Natural killer cell treated with Interleukin-12 subunit alpha and Interleukin-12 subunit beta and Interleukin-15 and Interleukin-18, amount 100 ng/mL, for 72 hours (primary cell): ENCODE measurements around the gene PRKCZ. TPM values are rescaled to one million over a fixed set of nuclear protein-coding genes. Genes with fewer than 3 reads are reported as not detected.

Experiments used
- ATAC-seq, 2 donors: fragments of 150-1000 bp; cut with Tn5 transposase in 1 of 2; sonication (Bioruptor Pico), chemical (Tn5 transposase) in 1 of 2; 2 replicates each; pipeline ENCODE4 v1.10.0; 2021
- DNase-seq: peaks from one replicate; pipeline ENCODE4 v3.0.0; 2022; ENCODE audit warnings: low spot score
- H3K27ac Mint-ChIP-seq, 2 donors: 1 replicate in 1 of 2; 2 replicates in 1 of 2; pipeline ENCODE4 v1.8.0; 2022; ENCODE audit warnings: mixed read lengths in 2 of 2, mild to moderate bottlenecking in 1 of 2, moderate library complexity in 1 of 2
- H3K27me3 Mint-ChIP-seq, 2 donors: 1 replicate in 1 of 2; 2 replicates in 1 of 2; pipeline ENCODE4 v1.8.0; 2022; ENCODE audit warnings: mixed read lengths in 2 of 2
- H3K36me3 Mint-ChIP-seq: one replicate; pipeline ENCODE4 v1.8.0; 2022; ENCODE audit warnings: mixed read lengths
- H3K4me1 Mint-ChIP-seq, 2 donors: 1 replicate in 1 of 2; 2 replicates in 1 of 2; pipeline ENCODE4 v1.8.0; 2022; ENCODE audit warnings: low read depth in 2 of 2, mixed read lengths in 2 of 2, mild to moderate bottlenecking in 1 of 2
- H3K4me3 Mint-ChIP-seq: one replicate; pipeline ENCODE4 v1.8.0; 2022; ENCODE audit warnings: mixed read lengths
- H3K9me3 Mint-ChIP-seq: 2 replicates; pipeline ENCODE4 v1.8.0; 2022; ENCODE audit warnings: mixed read lengths
- total RNA-seq, 2 donors: library from RNA; stranded (reverse); gene quantifications; one replicate each; pipeline ENCODE4 v1.2.3, GENCODE V29; 2022

Gene PRKCZ
- total RNA-seq, 2 donors from 2014 or later = 10.8 to 13.2 TPM

GRCh38 chr1:2031546-2032540, 18.4 kb upstream of the PRKCZ start:
- ATAC-seq (no peak), DNase-seq (no peak)
- no peaks in the 10 kb centered on the region for H3K36me3 Mint-ChIP-seq
- H3K9me3 Mint-ChIP-seq = no peaks in the 10 kb centered on the region
- H3K4me3 Mint-ChIP-seq = no peak overlapping the region
- H3K27me3 Mint-ChIP-seq = no peaks in the 10 kb centered on the region
- no peak overlapping the region for H3K27ac Mint-ChIP-seq
- H3K4me1 Mint-ChIP-seq = no peaks in the 10 kb centered on the region

GRCh38 chr1:2032737-2033136, 17.5 kb upstream of the PRKCZ start:
- H3K36me3 Mint-ChIP-seq = no peaks in the 10 kb centered on the region
- no peaks in the 10 kb centered on the region for H3K27me3 Mint-ChIP-seq
- no peaks in the 10 kb centered on the region for H3K4me1 Mint-ChIP-seq
- no peaks in the 10 kb centered on the region for H3K9me3 Mint-ChIP-seq
- H3K27ac Mint-ChIP-seq = no peak overlapping the region
- DNase-seq (no peak), ATAC-seq (no peak)
- H3K4me3 Mint-ChIP-seq = no peak overlapping the region

GRCh38 chr1:2033165-2033564, 17.0 kb upstream of the PRKCZ start:
- no peak for ATAC-seq
- Mint-ChIP-seq H3K27ac (no peak overlapping the region), H3K9me3 (no peaks in the 10 kb centered on the region), H3K4me3 (no peak overlapping the region), H3K4me1 (no peaks in the 10 kb centered on the region), H3K36me3 (no peaks in the 10 kb centered on the region), H3K27me3 (no peaks in the 10 kb centered on the region)
- no peak for DNase-seq

- Mint-ChIP-seq H3K27me3 (no peaks in the 10 kb centered on the region), H3K36me3 (no peaks in the 10 kb centered on the region), H3K4me3 (no peak overlapping the region), H3K4me1 (no peaks in the 10 kb centered on the region), H3K27ac (no peak overlapping the region), H3K9me3 (no peaks in the 10 kb centered on the region)
- ATAC-seq (no peak), DNase-seq (no peak)
Measured at GRCh38 chr1:2036287-2036686, 13.9 kb upstream of the PRKCZ start.

GRCh38 chr1:2037314-2037979, 12.8 kb upstream of the PRKCZ start:
- DNase-seq = no peak
- Mint-ChIP-seq H3K9me3 (no peaks in the 10 kb centered on the region), H3K27ac (no peak overlapping the region), H3K4me1 (no peaks in the 10 kb centered on the region), H3K36me3 (no peaks in the 10 kb centered on the region), H3K27me3 (no peaks in the 10 kb centered on the region), H3K4me3 (no peak overlapping the region)
- ATAC-seq = no peak

- H3K4me3 Mint-ChIP-seq = no peak overlapping the region
- no peaks in the 10 kb centered on the region for H3K27me3 Mint-ChIP-seq
- DNase-seq = no peak
- no peak overlapping the region for H3K27ac Mint-ChIP-seq
- H3K9me3 Mint-ChIP-seq = no peaks in the 10 kb centered on the region
- no peaks in the 10 kb centered on the region for H3K36me3 Mint-ChIP-seq
- ATAC-seq = no peak
- no peaks in the 10 kb centered on the region for H3K4me1 Mint-ChIP-seq
Measured at GRCh38 chr1:2038229-2038628, 12.0 kb upstream of the PRKCZ start.

- no peaks in the 10 kb centered on the region for H3K36me3 Mint-ChIP-seq
- H3K4me3 Mint-ChIP-seq = no peak overlapping the region
- H3K27me3 Mint-ChIP-seq = peaks cover 3 to 6% of the 10 kb centered on the region in 2 donors
- H3K27ac Mint-ChIP-seq = no peak overlapping the region
- no peaks in the 10 kb centered on the region for H3K9me3 Mint-ChIP-seq
- no peak for DNase-seq
- no peak for ATAC-seq
- peaks cover 4 to 6% of the 10 kb centered on the region in 2 donors for H3K4me1 Mint-ChIP-seq
Measured at GRCh38 chr1:2039251-2039650, 11.0 kb upstream of the PRKCZ start.

GRCh38 chr1:2041305-2041704, 8.9 kb upstream of the PRKCZ start:
- ATAC-seq (no peak), DNase-seq (no peak)
- peaks cover 10 to 15% of the 10 kb centered on the region in 2 donors for H3K27me3 Mint-ChIP-seq
- H3K4me3 Mint-ChIP-seq = no peak overlapping the region
- H3K4me1 Mint-ChIP-seq = peaks cover 13% of the 10 kb centered on the region in 2 donors
- no peaks in the 10 kb centered on the region for H3K36me3 Mint-ChIP-seq
- H3K27ac Mint-ChIP-seq = no peak overlapping the region
- no peaks in the 10 kb centered on the region for H3K9me3 Mint-ChIP-seq

GRCh38 chr1:2041887-2042286, 8.3 kb upstream of the PRKCZ start:
- Mint-ChIP-seq H3K27ac (no peak overlapping the region), H3K4me3 (no peak overlapping the region), H3K36me3 (no peaks in the 10 kb centered on the region), H3K4me1 (peaks cover 13% of the 10 kb centered on the region in 2 donors), H3K27me3 (peaks cover 12 to 15% of the 10 kb centered on the region in 2 donors), H3K9me3 (no peaks in the 10 kb centered on the region)
- DNase-seq = no peak
- no peak for ATAC-seq

GRCh38 chr1:2042830-2043773, 7.1 kb upstream of the PRKCZ start:
- ATAC-seq (no peak), DNase-seq (no peak)
- Mint-ChIP-seq H3K36me3 (no peaks in the 10 kb centered on the region), H3K4me3 (no peak overlapping the region), H3K27ac (no peak overlapping the region), H3K4me1 (peaks cover 13% of the 10 kb centered on the region in 2 donors), H3K9me3 (no peaks in the 10 kb centered on the region), H3K27me3 (peaks cover 12 to 15% of the 10 kb centered on the region in 2 donors)

GRCh38 chr1:2043886-2044285, 6.3 kb upstream of the PRKCZ start:
- DNase-seq (no peak), ATAC-seq (no peak)
- Mint-ChIP-seq H3K27me3 (peaks cover 15 to 16% of the 10 kb centered on the region in 2 donors), H3K4me3 (peak overlapping the region; percentile 53), H3K9me3 (no peaks in the 10 kb centered on the region), H3K27ac (no peak overlapping the region), H3K36me3 (no peaks in the 10 kb centered on the region), H3K4me1 (peaks cover 15 to 16% of the 10 kb centered on the region in 2 donors)

GRCh38 chr1:2044510-2045319, 5.5 kb upstream of the PRKCZ start:
- H3K27me3 Mint-ChIP-seq = peaks cover 15 to 16% of the 10 kb centered on the region in 2 donors
- H3K9me3 Mint-ChIP-seq = no peaks in the 10 kb centered on the region
- H3K36me3 Mint-ChIP-seq = no peaks in the 10 kb centered on the region
- peak overlapping the region; percentile 32 for H3K4me3 Mint-ChIP-seq
- DNase-seq = peak; percentile 76
- ATAC-seq = peak; percentile 76 to 79
- H3K27ac Mint-ChIP-seq = no peak overlapping the region
- H3K4me1 Mint-ChIP-seq = peaks cover 21 to 23% of the 10 kb centered on the region in 2 donors
